Prostate gland (tissue), 2 donors: ENCODE data around the gene LSM6.

Experiments
- POLR2A ChIP-seq: fragments of 450-650 bp; IDR thresholded peaks from one replicate; pipeline ENCODE4 v1.6.1; 2016; ENCODE audit warnings: antibody characterized with exemption, mild to moderate bottlenecking
- POLR2AphosphoS5 ChIP-seq: sonication (generic); formaldehyde crosslinking; IDR thresholded peaks from one replicate; pipeline ENCODE4 v1.6.1; 2017; ENCODE audit warnings: antibody characterized with exemption
- TF ChIP-seq, protein P1 (sequence below), 4 experiments: fragments of 200-600 bp in 2 of 4; fragments of 450-650 bp in 2 of 4; sonication (generic) in 2 of 4; IDR thresholded peaks; 1 replicate in 3 of 4; 2 replicates in 1 of 4; pipeline ENCODE4 v1.5.1; 2016 to 2019; ENCODE audit warnings: antibody characterized with exemption in 4 of 4, mild to moderate bottlenecking in 2 of 4, moderate library complexity in 2 of 4

DNA sequence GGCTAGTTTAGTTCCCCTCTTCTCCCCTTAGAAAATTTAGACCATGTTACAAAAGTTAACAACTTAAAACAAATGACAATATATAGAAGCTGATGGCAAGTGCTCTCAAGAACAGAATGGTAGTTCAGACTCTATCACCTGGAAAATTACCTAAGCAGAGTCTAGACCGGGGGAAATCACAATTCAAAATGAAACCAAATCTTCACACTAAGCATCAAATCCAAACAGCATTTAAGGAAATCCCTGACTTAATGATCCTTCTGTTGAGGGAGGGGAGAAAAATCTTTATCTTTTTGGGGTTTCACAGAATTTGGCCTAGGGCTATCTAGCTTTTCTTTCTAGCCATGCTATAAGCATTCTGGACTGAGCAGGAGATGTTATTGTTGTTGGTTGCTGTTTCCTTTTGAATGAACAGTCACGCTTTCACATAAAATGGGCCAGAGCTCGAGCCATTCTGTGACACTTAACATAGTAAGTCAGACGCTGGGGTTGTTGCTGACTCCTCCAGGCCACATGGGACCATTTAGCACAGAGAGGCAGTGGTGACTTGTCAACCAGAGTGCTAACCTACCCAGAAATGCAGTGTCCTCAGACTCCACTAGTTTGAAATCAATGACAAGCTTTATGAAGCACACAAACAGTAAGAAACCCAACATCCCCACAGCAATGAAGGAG is 16.0 kb upstream of the LSM6 start:
- no peak for TF ChIP-seq POLR2A
- TF ChIP-seq, protein P1, sequence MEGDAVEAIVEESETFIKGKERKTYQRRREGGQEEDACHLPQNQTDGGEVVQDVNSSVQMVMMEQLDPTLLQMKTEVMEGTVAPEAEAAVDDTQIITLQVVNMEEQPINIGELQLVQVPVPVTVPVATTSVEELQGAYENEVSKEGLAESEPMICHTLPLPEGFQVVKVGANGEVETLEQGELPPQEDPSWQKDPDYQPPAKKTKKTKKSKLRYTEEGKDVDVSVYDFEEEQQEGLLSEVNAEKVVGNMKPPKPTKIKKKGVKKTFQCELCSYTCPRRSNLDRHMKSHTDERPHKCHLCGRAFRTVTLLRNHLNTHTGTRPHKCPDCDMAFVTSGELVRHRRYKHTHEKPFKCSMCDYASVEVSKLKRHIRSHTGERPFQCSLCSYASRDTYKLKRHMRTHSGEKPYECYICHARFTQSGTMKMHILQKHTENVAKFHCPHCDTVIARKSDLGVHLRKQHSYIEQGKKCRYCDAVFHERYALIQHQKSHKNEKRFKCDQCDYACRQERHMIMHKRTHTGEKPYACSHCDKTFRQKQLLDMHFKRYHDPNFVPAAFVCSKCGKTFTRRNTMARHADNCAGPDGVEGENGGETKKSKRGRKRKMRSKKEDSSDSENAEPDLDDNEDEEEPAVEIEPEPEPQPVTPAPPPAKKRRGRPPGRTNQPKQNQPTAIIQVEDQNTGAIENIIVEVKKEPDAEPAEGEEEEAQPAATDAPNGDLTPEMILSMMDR (IDR thresholded peaks at IDR 0.05), result no peak
- no peak for TF ChIP-seq POLR2AphosphoS5
